GM19023 (cell line): ENCODE measurements around the gene GIMAP8.
"Not testable (repeated sequence)": the region's sequence is repeated elsewhere in the genome, so short reads cannot be mapped to it uniquely, and the experiment has no call there.

Experiments
- ATAC-seq: cut with Tn5 transposase; IDR thresholded peaks from one replicate; pipeline ENCODE4 v1.9.1; 2021; ENCODE audit warnings: mild to moderate bottlenecking, moderate library complexity; ENCODE audit not compliant: unreplicated experiment

GIMAP8 gene

DNA sequence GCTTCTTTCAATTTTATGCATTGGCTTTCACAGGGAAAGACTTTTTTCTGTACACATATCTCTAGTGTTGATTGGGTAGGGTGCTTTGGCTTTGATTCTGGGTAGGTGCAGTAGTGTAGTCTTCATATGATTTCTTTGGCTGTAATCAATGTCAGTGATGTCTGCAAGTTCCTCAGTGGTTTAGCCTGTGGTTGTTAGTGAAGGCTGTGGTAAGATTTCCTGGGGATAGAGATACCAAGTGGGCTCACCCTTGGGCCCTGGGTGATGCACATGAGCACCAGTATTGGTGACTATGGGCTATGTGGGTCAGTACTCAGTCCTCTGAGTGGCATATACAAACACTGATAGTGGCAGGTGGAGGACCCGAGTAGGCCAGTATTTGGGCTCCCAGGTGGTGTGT lies 13.0 kb downstream of the GIMAP8 start:
- ATAC-seq, result no peak

DNA sequence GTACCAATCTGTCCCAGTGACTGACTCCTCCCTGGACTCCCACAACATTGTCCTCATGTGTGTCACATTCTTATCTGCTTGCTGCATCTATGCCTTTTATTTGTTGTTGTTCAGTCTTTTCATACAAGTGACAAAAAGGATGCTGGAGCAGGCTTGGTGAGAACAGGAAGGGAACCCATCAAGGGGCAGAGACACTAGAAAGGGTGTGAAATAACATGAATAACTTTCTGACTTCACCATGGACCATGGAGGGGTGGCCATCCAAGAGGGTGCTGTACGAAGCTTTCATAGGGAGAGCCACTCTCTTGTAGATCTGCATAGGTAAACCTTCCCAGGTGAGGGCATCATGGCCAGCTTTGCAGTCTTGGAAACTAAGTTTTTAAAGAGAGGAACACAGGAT lies 14.5 kb downstream of the GIMAP8 start:
- no peak for ATAC-seq

DNA sequence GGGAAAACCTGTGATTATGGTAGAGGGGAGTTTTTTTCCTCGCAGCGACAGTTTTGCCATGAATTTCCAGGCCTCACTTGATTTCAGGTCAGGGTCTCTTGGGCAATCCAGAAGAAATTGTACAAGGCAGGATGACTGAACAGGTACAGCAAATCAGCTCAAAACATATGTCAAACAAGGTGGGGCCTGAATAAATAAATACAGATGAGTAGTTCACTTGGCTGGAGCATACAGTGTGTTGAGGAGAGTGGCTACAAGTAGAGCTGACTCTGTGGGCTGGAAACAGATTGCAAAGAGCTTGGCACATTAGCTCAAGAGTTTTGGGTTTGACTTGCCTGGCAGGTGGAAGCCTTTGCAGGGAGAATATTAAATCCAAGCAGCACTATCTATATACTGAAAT lies 15.0 kb downstream of the GIMAP8 start:
- no peak for ATAC-seq

DNA sequence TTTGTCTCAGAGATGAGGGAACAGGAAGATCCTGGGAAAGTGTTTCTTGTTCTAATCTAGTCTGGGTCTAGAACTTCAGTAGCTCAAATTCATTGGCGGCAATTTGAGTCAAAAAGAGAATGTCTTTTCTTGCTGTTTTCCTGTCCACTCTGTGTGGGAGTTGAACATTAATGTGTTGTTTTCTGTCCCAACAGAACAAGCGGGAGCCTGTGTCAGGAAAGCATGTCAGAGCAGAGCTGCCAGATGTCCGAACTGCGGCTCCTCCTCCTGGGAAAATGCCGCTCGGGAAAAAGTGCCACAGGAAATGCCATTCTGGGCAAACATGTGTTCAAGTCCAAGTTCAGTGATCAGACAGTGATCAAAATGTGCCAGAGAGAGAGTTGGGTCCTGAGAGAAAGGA lies 16.0 kb downstream of the GIMAP8 start:
- no peak for ATAC-seq

DNA sequence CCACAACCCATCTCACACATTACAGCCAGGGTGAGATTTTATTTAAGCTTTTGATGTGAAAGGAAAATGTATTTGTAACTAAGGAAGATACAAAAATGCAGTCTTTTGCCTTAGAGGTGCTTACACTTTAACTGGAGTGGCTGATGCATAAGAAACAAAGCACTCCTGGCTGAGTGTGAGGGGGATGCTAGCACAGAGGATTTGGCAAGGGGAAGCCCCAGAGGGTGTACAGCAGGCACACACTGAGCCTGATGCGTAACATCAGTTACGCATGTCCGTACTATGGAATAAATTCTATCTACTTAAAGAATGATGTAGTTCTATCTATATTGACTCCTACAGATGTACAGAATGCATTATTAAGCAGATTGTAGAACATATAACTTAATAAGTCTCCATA lies 17.8 kb downstream of the GIMAP8 start:
- ATAC-seq, result no peak

DNA sequence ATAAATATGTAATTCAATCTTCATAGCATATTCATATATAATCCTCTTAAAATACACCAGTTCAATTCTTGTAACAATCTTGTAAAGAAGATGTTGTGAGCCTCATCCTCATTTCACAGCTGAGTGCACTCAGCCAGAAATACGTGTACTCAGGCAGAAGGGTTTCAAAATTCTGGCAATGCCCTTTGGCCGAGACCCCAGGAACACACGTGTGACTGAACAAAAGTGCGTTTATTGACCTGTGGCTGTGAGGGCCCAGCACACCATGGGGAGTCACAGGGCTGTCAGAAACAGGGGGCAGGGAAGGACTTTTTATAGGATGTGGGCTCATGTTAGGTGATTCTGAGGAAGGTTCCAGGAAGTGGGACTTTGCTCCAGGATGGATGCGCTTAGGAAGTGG lies 21.5 kb downstream of the GIMAP8 start:
- no peak for ATAC-seq

DNA sequence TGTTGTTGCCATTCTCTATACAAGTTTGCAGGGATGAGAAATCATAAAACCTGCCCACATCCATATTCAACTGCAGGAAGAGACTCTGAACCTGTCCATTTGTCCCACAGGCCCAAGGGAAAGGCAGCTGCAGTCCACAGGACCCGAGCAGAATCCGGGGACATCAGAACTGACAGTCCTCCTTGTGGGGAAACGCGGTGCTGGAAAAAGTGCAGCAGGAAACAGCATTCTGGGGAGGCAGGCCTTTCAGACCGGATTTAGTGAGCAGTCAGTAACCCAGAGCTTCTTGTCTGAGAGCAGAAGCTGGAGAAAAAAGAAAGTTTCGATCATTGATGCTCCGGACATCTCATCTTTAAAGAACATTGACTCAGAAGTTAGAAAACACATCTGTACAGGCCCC lies 23.5 kb downstream of the GIMAP8 start:
- ATAC-seq, result no peak

DNA sequence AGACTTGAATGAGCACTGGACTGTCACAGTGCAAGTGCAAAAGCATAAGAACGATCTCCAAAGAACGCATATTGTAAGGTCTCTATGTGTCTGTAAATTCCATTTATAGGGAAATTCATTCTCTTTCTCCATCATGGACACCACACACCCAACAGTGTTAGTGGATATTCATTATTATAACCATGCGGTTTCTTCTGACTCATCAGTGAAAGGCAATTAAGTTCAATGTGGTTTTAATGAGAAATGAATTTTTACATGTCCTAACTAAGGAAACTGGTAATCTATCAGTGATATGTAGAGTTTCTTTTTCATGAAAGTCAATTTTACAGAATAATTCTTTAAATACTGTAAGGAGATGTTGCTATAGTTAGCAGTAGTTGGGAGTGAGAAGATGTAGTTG lies 25.9 kb downstream of the GIMAP8 start:
- ATAC-seq, result no peak

DNA sequence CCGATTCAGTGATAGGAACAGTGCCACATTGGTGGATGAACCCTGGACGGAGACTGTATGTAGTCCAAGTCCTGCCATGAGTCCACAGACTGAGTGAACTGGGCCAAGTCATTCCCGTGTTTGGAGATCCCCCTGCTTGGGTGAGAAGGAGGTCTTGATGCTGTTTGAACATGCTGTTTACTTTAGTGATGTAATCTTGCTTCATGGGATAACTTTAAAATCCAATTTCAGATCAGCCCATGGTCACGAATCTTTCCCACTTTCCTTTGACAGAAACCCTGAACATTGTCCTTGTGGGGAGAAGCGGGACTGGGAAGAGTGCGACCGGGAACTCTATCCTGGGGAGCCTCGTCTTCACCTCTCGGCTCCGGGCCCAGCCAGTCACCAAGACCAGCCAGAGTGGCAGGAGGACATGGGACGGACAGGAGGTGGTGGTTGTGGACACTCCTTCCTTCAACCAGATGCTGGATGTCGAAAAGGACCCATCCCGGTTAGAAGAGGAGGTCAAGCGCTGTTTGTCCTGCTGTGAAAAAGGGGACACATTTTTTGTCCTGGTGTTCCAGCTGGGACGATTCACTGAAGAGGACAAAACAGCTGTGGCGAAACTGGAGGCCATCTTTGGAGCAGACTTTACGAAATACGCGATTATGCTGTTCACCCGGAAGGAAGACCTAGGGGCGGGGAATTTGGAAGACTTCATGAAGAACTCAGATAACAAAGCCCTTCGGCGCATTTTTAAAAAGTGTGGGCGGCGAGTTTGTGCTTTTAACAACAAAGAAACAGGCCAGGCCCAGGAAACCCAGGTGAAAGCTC lies 26.6 kb downstream of the GIMAP8 start:
- ATAC-seq, result no peak

DNA sequence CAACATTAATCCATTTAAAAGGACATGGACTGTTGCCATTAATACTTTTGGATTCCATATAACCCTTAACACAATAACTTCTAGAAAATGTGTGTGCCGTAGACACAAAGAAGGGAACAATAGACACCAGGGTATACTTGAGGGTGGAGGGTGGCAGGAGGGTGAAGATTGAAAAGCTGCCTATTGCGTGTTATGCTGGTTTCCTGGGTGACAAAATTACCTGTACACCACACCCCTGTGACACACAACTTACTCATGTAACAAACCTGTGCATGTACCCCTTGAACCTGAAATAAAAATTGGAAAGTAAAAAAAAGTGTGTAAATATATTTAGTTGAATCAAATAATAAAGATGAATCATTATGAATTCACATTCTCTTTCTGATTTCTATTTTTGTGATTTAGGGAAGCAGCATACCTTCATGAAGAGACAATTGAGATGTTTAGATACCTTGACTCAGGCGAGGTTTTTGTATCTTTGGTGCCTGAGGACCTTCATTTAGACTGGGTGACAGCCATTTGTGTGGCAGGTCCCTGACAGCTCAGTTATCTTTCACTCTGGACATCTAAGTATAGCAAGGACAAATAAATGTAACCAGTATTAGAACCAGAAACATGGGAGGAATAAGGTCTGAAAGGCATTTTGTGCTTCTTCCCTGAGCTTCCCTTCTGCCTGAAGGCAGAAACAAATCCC lies 28.7 kb downstream of the GIMAP8 start:
- no peak for ATAC-seq

DNA sequence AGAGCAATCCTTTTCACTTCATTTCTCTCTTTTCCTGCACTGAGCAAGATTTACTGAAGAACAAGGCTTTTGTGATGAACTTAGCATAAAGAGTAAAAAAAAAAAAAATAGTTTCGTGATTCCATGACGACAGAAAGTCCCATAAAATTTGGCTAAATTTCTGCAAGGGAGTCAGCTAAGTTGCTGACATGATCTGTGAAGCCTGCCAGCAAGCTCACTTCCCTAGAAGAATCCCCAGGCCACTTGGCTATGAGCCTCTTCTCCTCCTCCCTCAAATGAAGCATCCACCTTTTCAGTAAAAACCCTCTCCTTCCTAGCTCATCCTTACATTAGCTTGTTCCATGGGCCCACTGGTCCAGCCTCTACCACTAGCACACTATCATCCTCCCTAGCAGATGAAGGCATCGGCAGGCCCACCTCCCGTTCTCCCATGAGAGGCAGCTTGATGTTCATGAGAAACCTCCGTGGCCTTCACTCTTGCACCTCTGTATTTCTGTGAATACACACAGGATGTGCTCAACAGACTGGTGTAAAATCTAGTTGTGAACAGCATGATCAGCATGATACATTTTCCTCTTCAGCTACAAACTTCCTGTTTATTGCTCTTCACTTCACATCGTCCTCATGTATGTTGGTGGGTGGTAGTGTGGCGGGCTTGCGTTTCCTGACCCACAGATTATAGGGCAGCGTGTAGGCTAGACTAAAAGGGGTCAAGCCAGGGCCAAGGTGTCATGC lies 30.9 kb downstream of the GIMAP8 start:
- no peak for ATAC-seq

DNA sequence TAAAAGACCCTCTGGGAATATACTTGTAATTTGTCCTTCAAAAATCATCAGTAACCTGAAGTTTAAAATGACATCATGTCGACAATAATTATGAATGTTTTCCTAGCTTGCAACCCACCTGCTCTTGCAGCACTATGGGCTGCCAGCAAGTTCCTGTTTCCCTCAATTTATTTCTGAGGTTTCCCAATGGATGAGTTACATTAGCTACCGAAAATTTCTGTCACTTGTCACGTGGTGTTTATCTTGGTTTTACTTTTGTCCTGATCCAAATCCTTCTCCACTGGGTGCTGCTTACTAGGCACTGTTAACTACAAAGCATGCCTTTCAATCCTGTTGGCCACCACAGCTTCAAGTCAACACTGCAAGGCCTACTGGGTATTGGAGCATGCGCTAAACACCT lies 31.5 kb downstream of the GIMAP8 start:
- no peak for ATAC-seq

DNA sequence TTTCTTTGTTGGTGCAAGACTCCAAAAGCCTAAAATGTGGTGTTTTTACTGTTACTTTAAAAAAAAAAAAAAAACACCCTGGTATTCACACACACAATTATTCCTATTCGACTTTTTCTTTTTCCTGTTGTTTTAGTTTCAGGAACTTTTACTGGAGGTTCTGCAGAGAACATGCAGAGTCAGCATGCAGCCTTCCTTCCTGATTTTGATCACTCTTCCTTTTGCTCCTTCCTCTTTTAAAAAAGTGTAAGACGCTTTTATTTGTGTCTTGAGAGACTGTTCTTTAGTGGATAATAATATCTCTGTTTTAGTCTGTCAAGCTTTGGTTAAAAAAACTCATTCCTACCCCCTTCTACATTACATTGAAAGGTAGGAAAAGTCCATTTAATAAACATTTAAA lies 33.1 kb downstream of the GIMAP8 start:
- not testable (repeated sequence) for ATAC-seq

DNA sequence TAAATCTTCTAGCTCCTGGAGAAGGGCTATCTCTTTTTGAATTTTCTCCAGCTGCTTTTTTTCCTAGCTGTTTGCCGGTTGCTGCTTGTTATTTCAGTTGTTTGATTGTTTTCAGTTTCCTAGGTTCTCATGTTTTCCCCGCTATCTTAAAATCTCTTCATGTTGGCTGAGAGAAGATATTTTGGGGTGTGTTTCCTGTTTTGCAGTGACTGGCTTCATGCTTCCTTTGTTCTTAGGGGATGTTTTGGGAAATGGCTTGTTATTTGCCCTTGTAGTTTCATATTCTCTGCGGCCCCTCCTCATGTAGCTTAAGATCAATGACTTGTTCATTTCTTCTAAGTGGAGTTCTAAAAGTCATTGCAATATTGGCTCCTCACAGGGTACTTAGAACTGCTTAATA lies 33.6 kb downstream of the GIMAP8 start:
- not testable (repeated sequence) for ATAC-seq

DNA sequence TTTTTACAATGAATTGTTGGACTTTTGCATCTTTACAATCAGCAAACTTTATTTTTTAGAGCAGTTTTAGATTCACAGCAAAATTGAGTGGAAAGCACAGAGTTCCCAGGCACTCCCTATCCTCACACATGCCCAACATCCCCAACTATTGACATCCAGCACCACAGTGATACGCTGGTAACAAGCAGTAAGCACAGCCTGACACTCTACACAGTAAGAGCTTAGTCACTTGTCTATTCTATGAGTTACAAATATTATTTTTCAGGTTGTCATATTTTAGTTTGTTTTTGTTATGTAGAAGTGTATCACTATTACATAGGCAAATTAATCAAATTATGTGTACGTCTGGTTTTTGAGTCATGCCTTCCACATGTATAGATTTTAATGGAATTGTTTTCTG lies 37.2 kb downstream of the GIMAP8 start:
- no peak for ATAC-seq

DNA sequence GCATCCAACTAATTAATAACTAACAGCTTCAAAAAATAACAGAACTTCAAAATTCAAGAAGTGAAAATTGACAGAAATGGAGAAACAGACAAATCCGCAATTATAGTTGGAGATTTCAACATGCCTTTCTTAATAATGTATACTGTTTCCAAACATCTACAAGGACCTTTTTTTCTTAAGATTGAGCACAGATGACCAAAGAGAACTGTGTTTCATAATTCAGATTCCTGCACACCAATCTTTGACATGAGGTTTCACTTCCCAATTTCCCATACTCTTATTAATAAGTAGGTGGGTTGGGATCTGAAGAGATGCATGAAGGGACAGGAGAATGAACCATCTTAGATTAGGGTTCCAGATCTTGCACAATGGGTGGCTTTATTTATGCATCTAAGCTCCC lies 39.4 kb downstream of the GIMAP8 start:
- ATAC-seq, result no peak

DNA sequence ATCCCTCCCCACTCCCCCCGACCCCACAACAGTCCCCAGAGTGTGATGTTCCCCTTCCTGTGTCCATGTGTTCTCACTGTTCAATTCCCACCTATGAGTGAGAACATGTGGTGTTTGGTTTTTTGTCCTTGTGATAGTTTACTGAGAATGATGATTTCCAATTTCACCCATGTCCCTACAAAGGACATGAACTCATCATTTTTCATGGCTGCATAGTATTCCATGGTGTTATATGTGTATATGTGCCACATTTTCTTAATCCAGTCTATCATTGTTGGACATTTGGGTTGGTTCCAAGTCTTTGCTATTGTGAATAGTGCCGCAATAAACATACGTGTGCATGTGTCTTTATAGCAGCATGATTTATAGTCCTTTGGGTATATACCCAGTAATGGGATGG lies 43.0 kb downstream of the GIMAP8 start:
- ATAC-seq, result not testable (repeated sequence)

DNA sequence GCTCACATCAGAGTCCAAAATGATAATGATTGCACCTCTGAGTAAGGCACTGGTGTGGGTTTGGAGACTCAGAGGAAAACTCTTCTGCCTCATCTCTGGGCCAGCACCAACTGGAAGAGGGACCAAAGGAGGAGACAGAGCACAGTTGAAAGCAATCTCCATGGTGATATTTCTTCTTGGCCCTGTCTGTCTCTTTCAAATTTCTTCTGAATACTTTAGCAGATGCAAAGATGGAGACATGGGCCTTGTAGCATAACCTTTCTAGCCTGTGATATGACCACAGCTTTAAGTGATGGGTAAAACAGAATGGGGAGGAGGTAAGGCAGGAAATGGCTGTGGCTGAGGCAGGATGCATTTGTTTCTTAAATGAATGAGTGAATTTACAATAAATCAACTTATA lies 52.1 kb downstream of the GIMAP8 start:
- ATAC-seq, result no peak

DNA sequence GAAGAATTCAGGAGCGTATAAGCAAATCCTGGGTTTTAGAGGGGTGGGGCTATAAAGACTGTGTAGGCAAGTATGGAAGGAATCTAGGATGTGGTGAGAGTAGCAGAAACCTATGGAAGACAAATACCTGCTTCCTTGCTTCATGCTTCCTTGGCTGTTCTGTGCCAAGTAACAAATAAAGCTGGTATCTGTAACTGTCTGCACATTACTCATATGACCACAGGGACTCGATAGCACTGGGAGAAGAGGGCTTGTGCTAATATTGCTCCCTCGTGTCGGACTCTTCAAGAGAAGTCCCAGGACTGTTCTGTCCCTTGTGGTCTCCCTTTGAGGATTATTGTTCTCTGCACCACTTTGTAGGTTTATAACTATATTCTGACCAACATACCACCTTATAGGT lies 52.7 kb downstream of the GIMAP8 start:
- ATAC-seq, result no peak

DNA sequence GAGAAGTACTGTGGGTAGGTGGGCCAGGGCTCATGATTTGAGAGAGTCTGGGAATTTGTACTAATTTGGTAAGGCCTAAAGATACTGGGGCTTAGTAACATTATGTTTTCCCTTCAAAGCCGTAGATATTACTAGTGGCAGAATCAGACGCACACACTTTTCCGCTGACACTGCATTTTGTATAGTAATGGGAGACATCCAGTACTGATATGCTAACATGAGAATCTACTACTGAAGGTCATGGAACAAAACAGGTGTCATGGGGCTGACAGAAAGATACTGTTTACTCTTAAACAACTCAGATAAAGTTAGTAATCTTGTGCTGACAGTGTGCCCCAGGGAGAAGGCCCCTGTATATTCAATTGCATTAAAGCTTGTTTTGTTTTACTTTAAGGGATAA lies 53.2 kb downstream of the GIMAP8 start:
- ATAC-seq, result no peak

DNA sequence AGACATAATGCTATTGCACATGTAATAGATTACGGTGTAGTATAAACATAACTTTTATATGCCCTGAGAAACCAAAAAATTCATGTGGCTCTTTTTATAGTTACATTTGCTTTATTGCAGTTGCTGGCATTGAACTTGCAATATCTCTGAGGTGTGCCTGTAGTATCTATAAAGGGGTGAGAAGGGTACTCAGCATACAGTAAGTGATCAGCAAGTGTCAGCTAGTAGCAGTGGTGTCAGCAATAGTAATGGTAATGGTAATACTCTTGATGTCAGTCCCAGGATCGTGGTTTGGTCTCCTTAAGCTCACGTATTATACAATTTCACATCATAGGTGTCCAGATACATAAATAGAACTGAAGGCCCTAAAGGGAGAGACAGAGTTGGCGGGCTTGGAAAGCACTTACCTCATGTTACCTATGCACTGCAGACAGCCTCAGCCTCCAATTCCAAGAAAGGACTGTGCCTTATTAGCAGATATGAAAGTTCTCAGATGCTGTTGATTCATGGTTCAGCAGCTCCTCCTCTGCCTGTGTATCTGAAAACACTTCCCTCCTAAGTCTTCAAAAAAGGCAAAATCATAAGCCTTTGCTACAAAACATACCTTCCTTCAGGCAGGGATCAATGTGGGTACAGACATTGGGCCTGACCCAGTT lies 57.6 kb downstream of the GIMAP8 start:
- ATAC-seq, result no peak
